Measurements from ENCODE around the gene FASTK.

The FASTK gene

GRCh38 chr7:151080522-151081169, at the start of gene FASTK:
Gene FASTK, minus strand, starts transcription at chr7:151080809. Its CDS starts 43 bp downstream, at chr7:151080766.
- H3K9me3 Mint-ChIP-seq = no peaks in the 10 kb centered on the region
- H3K4me1 Mint-ChIP-seq = peaks cover 40 to 52% of the 10 kb centered on the region in 2 donors
- H3K27ac Mint-ChIP-seq = peak within 1 kb of the TSS; percentile 95
- DNase-seq = peak; percentile 83
- H3K36me3 Mint-ChIP-seq = peaks cover 15 to 29% of the 10 kb centered on the region in 2 donors
- peak; percentile 86 to 87 for ATAC-seq (replicated peaks)
- peak within 1 kb of the TSS; percentile 91 to 99 for H3K4me3 Mint-ChIP-seq
- H3K27me3 Mint-ChIP-seq = peaks cover 11 to 13% of the 10 kb centered on the region in 2 donors

- ATAC-seq (replicated peaks) (no peak), DNase-seq (no peak)
- H3K36me3 Mint-ChIP-seq = no peaks in the 10 kb centered on the region
- no peaks in the 10 kb centered on the region for H3K9me3 Mint-ChIP-seq
- no peak overlapping the region for H3K4me3 Mint-ChIP-seq
- H3K27ac Mint-ChIP-seq = no peak overlapping the region
- no peaks in the 10 kb centered on the region for H3K4me1 Mint-ChIP-seq
- no peaks in the 10 kb centered on the region for H3K27me3 Mint-ChIP-seq
Observed at GRCh38 chr7:151129960-151130591, 49.5 kb upstream of the FASTK start.

- H3K9me3 Mint-ChIP-seq = no peaks in the 10 kb centered on the region
- ATAC-seq (replicated peaks) (no peak), DNase-seq (no peak)
- no peak overlapping the region for H3K4me3 Mint-ChIP-seq
- H3K36me3 Mint-ChIP-seq = no peaks in the 10 kb centered on the region
- no peak overlapping the region for H3K27ac Mint-ChIP-seq
- H3K4me1 Mint-ChIP-seq = no peaks in the 10 kb centered on the region
- H3K27me3 Mint-ChIP-seq = peaks cover 0 to 4% of the 10 kb centered on the region in 2 donors
Observed at GRCh38 chr7:151129117-151129959, 48.7 kb upstream of the FASTK start.

GRCh38 chr7:151128716-151129115, 48.1 kb upstream of the FASTK start:
- peaks cover 0 to 1% of the 10 kb centered on the region in 2 donors for H3K4me1 Mint-ChIP-seq
- no peak overlapping the region for H3K4me3 Mint-ChIP-seq
- peaks cover 1 to 5% of the 10 kb centered on the region in 2 donors for H3K36me3 Mint-ChIP-seq
- no peak for DNase-seq
- peaks cover 1 to 10% of the 10 kb centered on the region in 2 donors for H3K27me3 Mint-ChIP-seq
- H3K9me3 Mint-ChIP-seq = no peaks in the 10 kb centered on the region
- no peak overlapping the region for H3K27ac Mint-ChIP-seq
- no peak for ATAC-seq (replicated peaks)

- Mint-ChIP-seq H3K4me3 (no peak overlapping the region), H3K27ac (no peak overlapping the region), H3K4me1 (peaks cover 0 to 3% of the 10 kb centered on the region in 2 donors), H3K27me3 (peaks cover 7 to 12% of the 10 kb centered on the region in 2 donors), H3K36me3 (peaks cover 6 to 9% of the 10 kb centered on the region in 2 donors), H3K9me3 (no peaks in the 10 kb centered on the region)
- DNase-seq (no peak), ATAC-seq (replicated peaks) (no peak)
Observed at GRCh38 chr7:151128144-151128543, 47.5 kb upstream of the FASTK start.

GRCh38 chr7:151126491-151127137, 46.0 kb upstream of the FASTK start:
- Mint-ChIP-seq H3K9me3 (no peaks in the 10 kb centered on the region), H3K4me1 (peaks cover 0 to 3% of the 10 kb centered on the region in 2 donors)

GRCh38 chr7:151125846-151126481, 45.4 kb upstream of the FASTK start:
- Mint-ChIP-seq H3K9me3 (no peaks in the 10 kb centered on the region), H3K4me1 (peaks cover 0 to 3% of the 10 kb centered on the region in 2 donors), H3K4me3 (no peak overlapping the region), H3K36me3 (peaks cover 12 to 13% of the 10 kb centered on the region in 2 donors), H3K27ac (no peak overlapping the region), H3K27me3 (peaks cover 8 to 12% of the 10 kb centered on the region in 2 donors)
- no peak for ATAC-seq (replicated peaks)
- no peak for DNase-seq

More at GRCh38 chr7:151126491-151127137, 46.0 kb upstream of the FASTK start:
- peaks cover 8 to 12% of the 10 kb centered on the region in 2 donors for H3K27me3 Mint-ChIP-seq
- DNase-seq (no peak), ATAC-seq (replicated peaks) (no peak)
- peaks cover 9 to 10% of the 10 kb centered on the region in 2 donors for H3K36me3 Mint-ChIP-seq
- no peak overlapping the region for H3K4me3 Mint-ChIP-seq
- no peak overlapping the region for H3K27ac Mint-ChIP-seq

GRCh38 chr7:151125470-151125845, 44.8 kb upstream of the FASTK start:
- H3K27me3 Mint-ChIP-seq = peaks cover 8 to 12% of the 10 kb centered on the region in 2 donors
- H3K4me3 Mint-ChIP-seq = no peak overlapping the region
- H3K4me1 Mint-ChIP-seq = peaks cover 0 to 3% of the 10 kb centered on the region in 2 donors
- peaks cover 12 to 13% of the 10 kb centered on the region in 2 donors for H3K36me3 Mint-ChIP-seq
- no peak overlapping the region for H3K27ac Mint-ChIP-seq
- ATAC-seq (replicated peaks) (no peak), DNase-seq (no peak)
- H3K9me3 Mint-ChIP-seq = no peaks in the 10 kb centered on the region

GRCh38 chr7:151124899-151125399, 44.3 kb upstream of the FASTK start:
- Mint-ChIP-seq H3K9me3 (no peaks in the 10 kb centered on the region), H3K36me3 (peaks cover 12 to 13% of the 10 kb centered on the region in 2 donors), H3K27me3 (peaks cover 8 to 12% of the 10 kb centered on the region in 2 donors), H3K4me3 (no peak overlapping the region), H3K4me1 (peaks cover 0 to 3% of the 10 kb centered on the region in 2 donors), H3K27ac (no peak overlapping the region)
- DNase-seq (no peak), ATAC-seq (replicated peaks) (no peak)

- no peak overlapping the region for H3K4me3 Mint-ChIP-seq
- H3K4me1 Mint-ChIP-seq = peaks cover 0 to 3% of the 10 kb centered on the region in 2 donors
- H3K9me3 Mint-ChIP-seq = no peaks in the 10 kb centered on the region
- H3K27ac Mint-ChIP-seq = no peak overlapping the region
- peaks cover 12 to 13% of the 10 kb centered on the region in 2 donors for H3K36me3 Mint-ChIP-seq
- peaks cover 8 to 12% of the 10 kb centered on the region in 2 donors for H3K27me3 Mint-ChIP-seq
- DNase-seq (no peak), ATAC-seq (replicated peaks) (peak in 1 of 2 donors; percentile 6)
Observed at GRCh38 chr7:151124481-151124880, 43.9 kb upstream of the FASTK start.

- H3K36me3 Mint-ChIP-seq = peaks cover 12 to 13% of the 10 kb centered on the region in 2 donors
- H3K4me1 Mint-ChIP-seq = peaks cover 0 to 3% of the 10 kb centered on the region in 2 donors
- ATAC-seq (replicated peaks) = peak; percentile 93 to 94
- DNase-seq = peak; percentile 65
- H3K27me3 Mint-ChIP-seq = peaks cover 8 to 12% of the 10 kb centered on the region in 2 donors
- H3K9me3 Mint-ChIP-seq = no peaks in the 10 kb centered on the region
- H3K4me3 Mint-ChIP-seq = no peak overlapping the region
- H3K27ac Mint-ChIP-seq = no peak overlapping the region
Observed at GRCh38 chr7:151123822-151124464, 43.3 kb upstream of the FASTK start.

- ATAC-seq (replicated peaks) (no peak), DNase-seq (no peak)
- H3K4me1 Mint-ChIP-seq = peaks cover 0 to 6% of the 10 kb centered on the region in 2 donors
- H3K4me3 Mint-ChIP-seq = no peak overlapping the region
- H3K36me3 Mint-ChIP-seq = peaks cover 12 to 13% of the 10 kb centered on the region in 2 donors
- no peaks in the 10 kb centered on the region for H3K9me3 Mint-ChIP-seq
- H3K27ac Mint-ChIP-seq = no peak overlapping the region
- peaks cover 13 to 17% of the 10 kb centered on the region in 2 donors for H3K27me3 Mint-ChIP-seq
Observed at GRCh38 chr7:151123158-151123821, 42.7 kb upstream of the FASTK start.

Measured in stimulated activated naive B cell treated with anti-CD40 and anti-IgM and Interleukin-4, amounts not matched to agents 10 μg/mL and 1 μg/mL and 100 μg/mL, for 72 hours (primary cell).